ENCODE results near the gene ZNF580. TPM values are rescaled to one million over a fixed set of nuclear protein-coding genes. Genes with fewer than 3 reads are reported as not detected.

Gene ZNF580
- total RNA-seq, 1 donor from 2014 or later, result 11.8 TPM

DNA sequence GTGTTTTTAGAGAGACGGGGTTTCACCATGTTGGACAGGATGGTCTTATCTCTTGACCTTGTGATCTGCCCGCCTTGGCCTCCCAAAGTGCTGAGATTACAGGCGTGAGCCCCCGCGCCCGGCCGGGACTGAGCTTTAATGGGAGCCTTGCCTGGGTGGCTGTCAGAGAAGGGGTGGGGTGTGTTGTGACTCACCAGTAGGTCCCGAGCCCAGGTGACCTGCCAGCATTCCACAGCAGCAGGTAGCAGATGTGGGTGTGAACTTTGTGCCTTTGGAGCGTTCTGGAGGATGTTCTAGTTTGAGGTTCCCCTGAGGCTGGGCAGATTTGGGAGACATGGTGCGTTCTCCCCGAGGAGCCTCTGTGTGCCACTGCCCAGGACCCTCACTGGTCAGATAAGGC is 27.2 kb downstream of the ZNF580 start:
- peaks cover 82% of the 10 kb centered on the region for H3K36me3 ChIP-seq
- H3K27ac ChIP-seq (replicated peaks), result no peak overlapping the region
- no peak overlapping the region for H3K4me3 ChIP-seq
- intact Hi-C loops (cut with micrococcal nuclease), result no loop called here
- H3K27me3 ChIP-seq (ENCODE audit: low read depth), result no peaks in the 10 kb centered on the region
- no peaks in the 10 kb centered on the region for H3K9me3 ChIP-seq (replicated peaks)
- TF ChIP-seq, protein P1, sequence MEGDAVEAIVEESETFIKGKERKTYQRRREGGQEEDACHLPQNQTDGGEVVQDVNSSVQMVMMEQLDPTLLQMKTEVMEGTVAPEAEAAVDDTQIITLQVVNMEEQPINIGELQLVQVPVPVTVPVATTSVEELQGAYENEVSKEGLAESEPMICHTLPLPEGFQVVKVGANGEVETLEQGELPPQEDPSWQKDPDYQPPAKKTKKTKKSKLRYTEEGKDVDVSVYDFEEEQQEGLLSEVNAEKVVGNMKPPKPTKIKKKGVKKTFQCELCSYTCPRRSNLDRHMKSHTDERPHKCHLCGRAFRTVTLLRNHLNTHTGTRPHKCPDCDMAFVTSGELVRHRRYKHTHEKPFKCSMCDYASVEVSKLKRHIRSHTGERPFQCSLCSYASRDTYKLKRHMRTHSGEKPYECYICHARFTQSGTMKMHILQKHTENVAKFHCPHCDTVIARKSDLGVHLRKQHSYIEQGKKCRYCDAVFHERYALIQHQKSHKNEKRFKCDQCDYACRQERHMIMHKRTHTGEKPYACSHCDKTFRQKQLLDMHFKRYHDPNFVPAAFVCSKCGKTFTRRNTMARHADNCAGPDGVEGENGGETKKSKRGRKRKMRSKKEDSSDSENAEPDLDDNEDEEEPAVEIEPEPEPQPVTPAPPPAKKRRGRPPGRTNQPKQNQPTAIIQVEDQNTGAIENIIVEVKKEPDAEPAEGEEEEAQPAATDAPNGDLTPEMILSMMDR (IDR thresholded peaks at IDR 0.05; ENCODE audit: borderline replicate concordance), result no peak
- DNase-seq, result no peak
- peaks cover 38% of the 10 kb centered on the region for H3K4me1 ChIP-seq

DNA sequence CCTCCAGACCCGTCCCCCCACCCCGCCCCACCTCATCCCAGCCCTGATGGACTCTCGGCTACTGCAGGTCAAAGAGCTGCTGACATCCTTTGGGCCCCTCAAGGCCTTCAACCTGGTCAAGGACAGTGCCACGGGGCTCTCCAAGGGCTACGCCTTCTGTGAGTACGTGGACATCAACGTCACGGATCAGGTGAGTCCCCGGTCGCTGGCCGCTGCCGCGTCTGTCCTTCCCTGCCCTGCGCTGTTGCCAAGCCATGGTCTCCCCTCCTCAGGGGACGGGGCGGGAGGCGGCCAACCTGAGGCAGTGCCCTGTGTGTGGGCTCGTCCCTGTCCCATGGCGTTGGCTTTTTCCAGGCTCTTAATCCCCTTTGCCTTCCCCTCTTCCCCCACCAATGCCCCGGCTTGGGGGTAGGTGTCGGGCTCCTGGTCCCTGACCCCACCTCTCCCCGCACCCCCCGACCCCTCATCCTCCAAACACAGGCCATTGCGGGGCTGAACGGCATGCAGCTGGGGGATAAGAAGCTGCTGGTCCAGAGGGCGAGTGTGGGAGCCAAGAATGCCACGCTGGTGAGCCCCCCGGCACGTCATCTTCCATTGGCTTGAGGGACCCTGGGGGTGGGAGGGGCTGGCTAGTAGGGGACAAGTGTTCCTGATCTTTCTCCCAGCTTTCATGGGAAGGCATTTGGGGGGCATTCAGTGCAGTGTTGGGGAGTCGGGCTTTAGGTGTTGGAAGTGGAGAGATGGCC is 28.0 kb downstream of the ZNF580 start:
- Histone ChIP-seq H3K27ac (replicated peaks) (no peak overlapping the region), H3K27me3 (ENCODE audit: low read depth) (no peaks in the 10 kb centered on the region), H3K36me3 (peaks cover 80% of the 10 kb centered on the region), H3K4me3 (no peak overlapping the region), H3K9me3 (replicated peaks) (no peaks in the 10 kb centered on the region), H3K4me1 (peaks cover 47% of the 10 kb centered on the region)
- intact Hi-C loops (cut with micrococcal nuclease), result no loop called here
- DNase-seq, result no peak
- TF ChIP-seq, protein P1 (IDR thresholded peaks at IDR 0.05; ENCODE audit: borderline replicate concordance), result no peak

DNA sequence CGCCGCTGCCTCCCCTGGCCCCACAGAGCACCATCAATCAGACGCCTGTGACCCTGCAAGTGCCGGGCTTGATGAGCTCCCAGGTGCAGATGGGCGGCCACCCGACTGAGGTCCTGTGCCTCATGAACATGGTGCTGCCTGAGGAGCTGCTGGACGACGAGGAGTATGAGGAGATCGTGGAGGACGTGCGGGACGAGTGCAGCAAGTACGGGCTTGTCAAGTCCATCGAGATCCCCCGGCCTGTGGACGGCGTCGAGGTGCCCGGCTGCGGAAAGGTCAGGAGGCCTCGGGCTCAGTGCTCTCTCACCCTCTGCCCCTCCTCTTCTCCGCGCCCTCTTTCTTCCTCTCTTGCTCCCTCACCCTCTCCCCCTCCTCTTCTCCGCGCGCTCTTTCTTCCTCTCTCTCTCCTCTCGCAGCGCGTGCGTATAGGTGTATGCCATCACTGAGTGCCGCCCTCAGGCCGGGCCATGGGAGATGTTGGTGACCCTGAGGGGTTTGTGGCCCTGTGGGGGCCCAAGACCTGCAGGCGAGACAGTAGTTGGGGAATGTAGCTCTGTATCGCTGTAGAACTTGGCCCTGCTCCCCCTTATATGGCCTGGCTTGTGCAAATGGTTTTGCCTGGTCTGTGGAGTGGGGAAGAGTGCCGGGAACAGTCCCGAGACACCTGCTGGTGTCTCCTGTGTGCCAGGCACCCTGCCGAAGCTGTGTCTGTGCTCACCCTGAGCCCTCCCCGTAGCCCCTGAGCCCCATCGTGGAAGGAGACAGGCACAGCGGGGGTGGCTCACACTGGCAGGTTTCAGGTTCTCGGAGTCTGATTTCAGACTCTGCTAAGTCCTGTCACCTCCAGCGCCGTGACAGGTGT is 28.8 kb downstream of the ZNF580 start:
- intact Hi-C loops (cut with micrococcal nuclease), result no loop called here
- no peak overlapping the region for H3K4me3 ChIP-seq
- peaks cover 55% of the 10 kb centered on the region for H3K4me1 ChIP-seq
- no peak overlapping the region for H3K27ac ChIP-seq (replicated peaks)
- H3K27me3 ChIP-seq (ENCODE audit: low read depth), result no peaks in the 10 kb centered on the region
- DNase-seq, result no peak
- H3K9me3 ChIP-seq (replicated peaks), result no peaks in the 10 kb centered on the region
- peaks cover 71% of the 10 kb centered on the region for H3K36me3 ChIP-seq
- TF ChIP-seq, protein P1 (IDR thresholded peaks at IDR 0.05; ENCODE audit: borderline replicate concordance), result no peak

DNA sequence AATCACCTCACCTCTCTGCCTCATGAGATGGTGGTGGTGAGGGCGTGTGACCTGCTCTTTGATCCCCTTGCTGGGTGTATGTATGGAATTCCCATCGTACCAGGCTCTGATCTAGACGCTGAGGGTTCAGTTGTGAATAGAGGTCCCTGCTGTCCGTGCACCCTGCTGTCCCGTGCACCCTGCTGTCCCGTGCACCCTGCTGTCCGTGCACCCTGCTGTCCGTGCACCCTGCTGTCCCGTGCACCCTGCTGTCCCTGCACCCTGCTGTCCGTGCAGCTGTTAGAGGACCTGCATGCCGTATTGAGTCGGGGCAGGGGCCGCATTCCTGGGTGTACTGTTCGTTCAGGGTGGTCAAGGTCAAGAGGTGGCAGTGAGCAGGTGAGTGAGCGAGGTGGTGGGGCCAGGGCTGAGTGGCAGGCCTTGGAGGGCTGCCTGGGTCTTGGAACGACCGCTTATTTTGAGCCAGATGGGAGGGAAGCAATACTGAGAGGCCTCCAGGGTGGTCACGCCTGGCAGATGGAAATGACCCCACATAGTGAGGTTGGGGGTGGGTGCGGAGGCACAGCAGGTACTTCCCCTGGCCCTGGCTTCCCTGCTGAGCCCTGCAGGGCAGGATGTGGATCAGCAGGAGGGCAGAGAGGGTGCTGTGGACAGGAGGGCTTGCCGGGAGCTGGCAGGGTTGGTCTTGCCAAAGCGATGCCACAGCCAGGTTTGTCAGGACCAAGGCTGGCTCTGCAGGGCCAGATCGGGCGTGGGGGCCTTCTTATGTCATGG is 29.7 kb downstream of the ZNF580 start:
- no peaks in the 10 kb centered on the region for H3K27me3 ChIP-seq (ENCODE audit: low read depth)
- TF ChIP-seq, protein P1 (IDR thresholded peaks at IDR 0.05; ENCODE audit: borderline replicate concordance), result no peak
- H3K4me3 ChIP-seq, result no peak overlapping the region
- H3K9me3 ChIP-seq (replicated peaks), result no peaks in the 10 kb centered on the region
- DNase-seq, result no peak
- intact Hi-C loops (cut with micrococcal nuclease), result no loop called here
- H3K36me3 ChIP-seq, result peaks cover 65% of the 10 kb centered on the region
- no peak overlapping the region for H3K27ac ChIP-seq (replicated peaks)
- H3K4me1 ChIP-seq, result peaks cover 61% of the 10 kb centered on the region

DNA sequence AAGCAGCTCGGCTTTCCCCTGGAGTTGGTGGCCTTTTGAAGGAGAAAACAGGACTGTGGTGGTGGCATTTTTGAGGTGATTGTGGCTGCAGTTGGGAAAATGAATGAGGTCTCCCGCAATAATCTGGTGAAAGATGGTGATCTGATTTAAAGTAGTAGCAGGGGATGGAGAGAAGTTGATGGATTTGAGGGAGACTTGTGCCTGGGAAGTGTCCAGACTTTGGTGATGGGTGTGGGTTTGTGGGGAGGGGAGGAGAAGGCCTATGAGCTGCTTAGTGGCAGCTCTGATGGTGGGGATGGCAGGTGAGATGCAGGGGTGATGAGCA is 30.2 kb downstream of the ZNF580 start:
- Histone ChIP-seq H3K4me1 (peaks cover 67% of the 10 kb centered on the region), H3K27me3 (ENCODE audit: low read depth) (no peaks in the 10 kb centered on the region), H3K4me3 (no peak overlapping the region), H3K9me3 (replicated peaks) (no peaks in the 10 kb centered on the region), H3K27ac (replicated peaks) (no peak overlapping the region), H3K36me3 (peaks cover 60% of the 10 kb centered on the region)
- intact Hi-C loops (cut with micrococcal nuclease), result no loop called here
- no peak for DNase-seq
- TF ChIP-seq, protein P1 (IDR thresholded peaks at IDR 0.05; ENCODE audit: borderline replicate concordance), result no peak

Data from left ventricle myocardium inferior (tissue), 1 donor.